ENCODE results near the gene CRIP2. TPM values are rescaled to one million over a fixed set of nuclear protein-coding genes. Genes with fewer than 3 reads are reported as not detected.
A peak's percentile ranks its signal among the peaks of the same experiment; 100 is the strongest.

CRIP2 gene
- total and polyA plus RNA-seq, 2 of the 8 experiments (the other 6 are each of a cell fraction or from before 2014, with no cell fraction given) = 4.2 to 13.5 TPM

GRCh38 chr14:105476097-105476830 lies 1.6 kb downstream of the CRIP2 start:
- H3K4ac ChIP-seq (replicated peaks; ENCODE audit: insufficient read length, low read depth, low read length) = no peak overlapping the region
- ChIA-PET CTCF (ENCODE audit: partially characterized antibody) (interaction anchor here (1.2 to 1.8 kb wide), 4 partner anchors 10 to 430 kb away, joined by 3 to 7 read pairs (median 5); partner anchors contain the start of gene CRIP1), POLR2A (ENCODE audit: partially characterized antibody) (interaction anchor here (1.2 to 2.6 kb wide), 3 partner anchors 10 to 19 kb away, joined by 4 to 9 read pairs (median 8); partner anchors contain the start of gene CRIP1)
- peak overlapping the region; percentile 92; the same call in 1 of the 2 replicates for H2BK12ac ChIP-seq (ENCODE audit: low read depth, low read length)
- DNase-seq (ENCODE audit: low read depth in 1 of 2, low spot score in 2 of 2) (no peak), FAIRE-seq (no peak)
- no peaks in the 10 kb centered on the region for H3K79me2 ChIP-seq (ENCODE audit: control insufficient read depth in 1 of 2, insufficient read depth in 2 of 2, low read length in 2 of 2)
- no peak overlapping the region for H4K8ac ChIP-seq (ENCODE audit: extremely low read depth, insufficient read depth, low read length)
- H3K4me1 ChIP-seq (replicated peaks in 1 of 4; ENCODE audit: control insufficient read depth in 3 of 4, insufficient read depth in 4 of 4, low read length in 3 of 4) = peaks cover 0 to 46% (median 30%) of the 10 kb centered on the region in 4 experiments; a peak in 6 of 7 replicates
- no peak overlapping the region for H2BK20ac ChIP-seq (ENCODE audit: low read length)
- H4K5ac ChIP-seq (ENCODE audit: insufficient read length, low read depth, low read length) = no peak overlapping the region
- H3K79me1 ChIP-seq (ENCODE audit: low read depth, low read length) = no peaks in the 10 kb centered on the region
- H3K27ac ChIP-seq (ENCODE audit: low read depth, low read length) = no peak overlapping the region
- peak overlapping the region; percentile 94; the same call in 1 of the 2 replicates for H2AK5ac ChIP-seq (ENCODE audit: low read depth, low read length)
- no peak overlapping the region for H3K14ac ChIP-seq (ENCODE audit: insufficient read length)
- peak overlapping the region; percentile 99; the same call in 1 of the 2 replicates for H2BK15ac ChIP-seq (ENCODE audit: low read length)
- peaks cover 16% of the 10 kb centered on the region; the same call in 1 of the 2 replicates for H3K23me2 ChIP-seq (ENCODE audit: low read depth, low read length)
- H2AFZ ChIP-seq (ENCODE audit: low read length) = no peak overlapping the region
- WGBS, 2 experiments (ENCODE audit: extremely low coverage in 1 of 2, insufficient coverage in 1 of 2, insufficient read length in 1 of 2, insufficient replicate concordance in 2 of 2, low coverage in 1 of 2, low lambda C conversion rate in 2 of 2, missing lambda C conversion rate in 1 of 2) = 76% methylated on average over 18 of the region's 21 CpGs; no CpG with 5 or more reads in 1 of the 2 experiments
- H3K36me3 ChIP-seq (ENCODE audit: control insufficient read depth in 2 of 4, insufficient read depth in 4 of 4, low read length in 3 of 4) = peaks cover 0 to 3% (median 0%) of the 10 kb centered on the region in 4 experiments; a peak in 1 of 8 replicates
- no peaks in the 10 kb centered on the region for H3K9me3 ChIP-seq (ENCODE audit: insufficient read depth in 2 of 2, low read depth in 1 of 2, low read length in 1 of 2)
- H3K18ac ChIP-seq (ENCODE audit: extremely low read depth, low read length) = peak overlapping the region; percentile 48
- peak overlapping the region; percentile 33 to 90 for H3K4me2 ChIP-seq (ENCODE audit: insufficient read depth in 1 of 2, low read depth in 2 of 2, low read length in 2 of 2)
- H3K4me3 ChIP-seq (ENCODE audit: extremely low read depth in 1 of 4, insufficient read depth in 2 of 4, low read depth in 3 of 4, low read length in 4 of 4) = peak overlapping the region in 2 of 4 experiments; percentile 23 to 78; a peak in 3 of 8 replicates
- H2BK120ac ChIP-seq (replicated peaks; ENCODE audit: low read depth, low read length) = no peak overlapping the region
- H3K9ac ChIP-seq (replicated peaks in 1 of 4; ENCODE audit: extremely low read depth in 1 of 4, low read depth in 3 of 4, low read length in 3 of 4) = no peak overlapping the region
- H2BK5ac ChIP-seq (ENCODE audit: low read depth, low read length) = peak overlapping the region; percentile 52; the same call in 1 of the 2 replicates
- peaks cover 8 to 23% of the 10 kb centered on the region in 2 experiments for H4K20me1 ChIP-seq (replicated peaks in 1 of 2; ENCODE audit: control insufficient read depth in 1 of 2, insufficient read depth in 2 of 2, low read length in 2 of 2)
- no peak overlapping the region for H3K56ac ChIP-seq (replicated peaks; ENCODE audit: insufficient read length, low read depth, low read length)
- no peak overlapping the region for H4K91ac ChIP-seq (replicated peaks; ENCODE audit: insufficient read length, low read length)
- TF ChIP-seq SUZ12 (IDR thresholded peaks at IDR 0.05; ENCODE audit: low read length) = peak; percentile 9; the same call in 1 of the 2 replicates
- TF ChIP-seq CHD2 (IDR thresholded peaks at IDR 0.05; ENCODE audit: low read length) = no peak
- no peak for TF ChIP-seq SP1 (IDR thresholded peaks at IDR 0.05; ENCODE audit: low read depth, low read length)
- no peak for TF ChIP-seq BRCA1 (IDR thresholded peaks at IDR 0.05; ENCODE audit: low read depth, low read length)
- no peak for TF ChIP-seq EP300 (IDR thresholded peaks at IDR 0.05; ENCODE audit: borderline replicate concordance in 1 of 2, low read depth in 2 of 2, low read length in 2 of 2)
- no peak for TF ChIP-seq ATF3 (IDR thresholded peaks at IDR 0.05; ENCODE audit: insufficient read depth, low read depth, low read length)
- peak; percentile 38 for TF ChIP-seq EZH2 (IDR thresholded peaks at IDR 0.05; ENCODE audit: low read depth, low read length, severe bottlenecking)
- no peak overlapping the region for H3K23ac ChIP-seq (ENCODE audit: insufficient read length)
- peaks cover 54 to 72% (median 63%) of the 10 kb centered on the region in 4 experiments for H3K27me3 ChIP-seq (replicated peaks in 1 of 4; ENCODE audit: control insufficient read depth in 3 of 4, extremely low read depth in 1 of 4, insufficient read depth in 3 of 4, low read length in 3 of 4)
